Measurements from ENCODE around the gene LIPK.
"Not testable (repeated sequence)": the region's sequence is repeated elsewhere in the genome, so short reads cannot be mapped to it uniquely, and the experiment has no call there.

LIPK gene

DNA sequence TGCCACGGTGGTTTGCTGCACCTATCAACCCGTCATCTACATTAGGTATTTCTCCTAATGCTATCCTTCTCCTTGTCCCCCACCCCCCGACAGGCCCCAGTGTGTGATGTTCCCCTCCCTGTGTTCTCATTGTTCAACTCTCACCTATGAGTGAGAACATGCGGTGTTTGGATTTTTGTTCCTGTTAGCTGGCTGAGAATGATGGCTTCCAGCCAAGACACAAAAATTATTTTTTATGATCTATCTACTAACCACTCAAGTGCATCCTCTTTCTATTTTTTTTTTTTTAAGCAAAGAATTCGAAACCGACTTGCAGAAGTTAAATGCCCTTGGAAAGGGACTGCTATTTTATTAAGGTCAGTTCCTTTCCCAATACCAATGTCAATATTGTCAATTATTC, 3.3 kb downstream of the LIPK start:
- not testable (repeated sequence) for H3K36me3 ChIP-seq (ENCODE audit: control insufficient read depth in 5 of 5, insufficient read depth in 5 of 5, low read length in 5 of 5); H3K27me3 ChIP-seq (ENCODE audit: control insufficient read depth in 5 of 5, insufficient read depth in 4 of 5, low read length in 5 of 5); H3K4me3 ChIP-seq (ENCODE audit: low read depth in 1 of 5, low read length in 5 of 5); H3K27ac ChIP-seq (ENCODE audit: low read depth, low read length); H3K9ac ChIP-seq (ENCODE audit: low read length in 5 of 5); H3K9me3 ChIP-seq (ENCODE audit: control insufficient read depth in 5 of 5, low read length in 5 of 5); H3K4me1 ChIP-seq (ENCODE audit: control insufficient read depth in 5 of 5, insufficient read depth in 5 of 5, low read length in 5 of 5)

DNA sequence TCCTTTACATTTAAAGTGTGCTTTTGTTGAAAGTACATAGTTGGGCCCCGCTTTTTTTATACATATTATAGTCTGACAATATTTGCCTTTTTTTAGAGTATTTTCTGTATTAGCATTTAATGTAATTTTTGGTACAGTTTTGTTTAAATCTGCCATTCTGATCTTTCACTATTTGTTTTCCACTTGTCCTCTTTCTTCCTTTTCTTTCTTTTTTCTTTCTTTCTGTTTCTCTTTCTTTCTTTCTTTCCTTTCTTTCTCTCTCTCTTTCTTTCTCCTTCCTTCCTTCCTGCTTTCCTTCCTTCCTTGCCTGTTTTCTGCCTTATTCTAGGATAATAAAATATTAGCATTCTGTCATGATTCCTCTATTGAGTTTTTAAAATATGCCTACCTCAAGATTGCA, 9.5 kb downstream of the LIPK start:
- Histone ChIP-seq H3K27ac (ENCODE audit: low read depth, low read length) (no peak overlapping the region), H3K36me3 (ENCODE audit: control insufficient read depth in 5 of 5, insufficient read depth in 5 of 5, low read length in 5 of 5) (no peaks in the 10 kb centered on the region), H3K4me3 (ENCODE audit: low read depth in 1 of 5, low read length in 5 of 5) (no peak overlapping the region), H3K9me3 (ENCODE audit: control insufficient read depth in 5 of 5, low read length in 5 of 5) (no peaks in the 10 kb centered on the region), H3K4me1 (ENCODE audit: control insufficient read depth in 5 of 5, insufficient read depth in 5 of 5, low read length in 5 of 5) (no peaks in the 10 kb centered on the region), H3K9ac (ENCODE audit: low read length in 5 of 5) (no peak overlapping the region), H3K27me3 (ENCODE audit: control insufficient read depth in 5 of 5, insufficient read depth in 4 of 5, low read length in 5 of 5) (no peaks in the 10 kb centered on the region)

DNA sequence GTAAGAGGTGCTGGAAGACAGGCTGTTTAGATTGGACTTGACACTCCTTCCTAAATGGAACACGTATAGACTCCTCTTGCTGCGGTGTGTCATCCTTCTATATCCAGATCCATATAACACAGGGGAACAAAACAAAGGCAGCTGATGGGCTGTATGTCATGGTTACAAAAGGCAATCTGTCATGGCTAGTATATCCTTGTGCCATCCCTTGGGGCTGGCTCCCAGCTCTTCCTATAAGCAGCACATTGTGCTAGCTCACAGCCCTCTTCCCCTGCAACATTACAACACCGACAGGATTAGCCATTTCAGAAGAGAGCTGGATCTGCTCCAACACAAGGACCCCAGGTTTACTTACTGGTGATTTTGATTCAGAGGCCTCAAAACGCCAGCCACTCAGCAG, 15.3 kb downstream of the LIPK start:
- Histone ChIP-seq H3K4me3 (ENCODE audit: low read depth in 1 of 5, low read length in 5 of 5) (no peak overlapping the region), H3K36me3 (ENCODE audit: control insufficient read depth in 5 of 5, insufficient read depth in 5 of 5, low read length in 5 of 5) (no peaks in the 10 kb centered on the region), H3K27me3 (ENCODE audit: control insufficient read depth in 5 of 5, insufficient read depth in 4 of 5, low read length in 5 of 5) (no peaks in the 10 kb centered on the region), H3K4me1 (ENCODE audit: control insufficient read depth in 5 of 5, insufficient read depth in 5 of 5, low read length in 5 of 5) (no peaks in the 10 kb centered on the region), H3K9ac (ENCODE audit: low read length in 5 of 5) (no peak overlapping the region), H3K27ac (ENCODE audit: low read depth, low read length) (no peak overlapping the region), H3K9me3 (ENCODE audit: control insufficient read depth in 5 of 5, low read length in 5 of 5) (no peaks in the 10 kb centered on the region)

DNA sequence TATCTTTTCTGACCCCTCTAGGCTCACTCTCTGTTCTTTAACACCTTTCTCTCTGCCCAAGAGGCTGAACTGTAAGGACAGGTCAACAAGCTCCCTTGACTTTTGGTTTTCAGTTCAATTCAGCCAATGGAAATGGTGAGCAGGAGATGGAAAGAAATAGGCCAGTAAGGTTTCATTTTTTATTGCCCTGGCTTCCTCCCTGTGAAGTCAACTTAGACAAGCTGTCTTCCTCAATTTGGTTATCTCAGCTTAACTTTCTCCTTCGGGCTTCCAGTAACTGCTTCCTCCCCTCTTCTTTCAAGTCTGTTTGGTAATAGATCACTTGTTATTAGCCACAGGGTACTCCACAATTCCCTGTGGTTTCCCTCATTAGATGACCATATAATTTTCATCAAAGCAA, 19.7 kb downstream of the LIPK start:
- Histone ChIP-seq H3K36me3 (ENCODE audit: control insufficient read depth in 5 of 5, insufficient read depth in 5 of 5, low read length in 5 of 5) (no peaks in the 10 kb centered on the region), H3K9me3 (ENCODE audit: control insufficient read depth in 5 of 5, low read length in 5 of 5) (no peaks in the 10 kb centered on the region), H3K4me1 (ENCODE audit: control insufficient read depth in 5 of 5, insufficient read depth in 5 of 5, low read length in 5 of 5) (no peaks in the 10 kb centered on the region), H3K4me3 (ENCODE audit: low read depth in 1 of 5, low read length in 5 of 5) (no peak overlapping the region), H3K27me3 (ENCODE audit: control insufficient read depth in 5 of 5, insufficient read depth in 4 of 5, low read length in 5 of 5) (no peaks in the 10 kb centered on the region), H3K9ac (ENCODE audit: low read length in 5 of 5) (no peak overlapping the region), H3K27ac (ENCODE audit: low read depth, low read length) (no peak overlapping the region)

DNA sequence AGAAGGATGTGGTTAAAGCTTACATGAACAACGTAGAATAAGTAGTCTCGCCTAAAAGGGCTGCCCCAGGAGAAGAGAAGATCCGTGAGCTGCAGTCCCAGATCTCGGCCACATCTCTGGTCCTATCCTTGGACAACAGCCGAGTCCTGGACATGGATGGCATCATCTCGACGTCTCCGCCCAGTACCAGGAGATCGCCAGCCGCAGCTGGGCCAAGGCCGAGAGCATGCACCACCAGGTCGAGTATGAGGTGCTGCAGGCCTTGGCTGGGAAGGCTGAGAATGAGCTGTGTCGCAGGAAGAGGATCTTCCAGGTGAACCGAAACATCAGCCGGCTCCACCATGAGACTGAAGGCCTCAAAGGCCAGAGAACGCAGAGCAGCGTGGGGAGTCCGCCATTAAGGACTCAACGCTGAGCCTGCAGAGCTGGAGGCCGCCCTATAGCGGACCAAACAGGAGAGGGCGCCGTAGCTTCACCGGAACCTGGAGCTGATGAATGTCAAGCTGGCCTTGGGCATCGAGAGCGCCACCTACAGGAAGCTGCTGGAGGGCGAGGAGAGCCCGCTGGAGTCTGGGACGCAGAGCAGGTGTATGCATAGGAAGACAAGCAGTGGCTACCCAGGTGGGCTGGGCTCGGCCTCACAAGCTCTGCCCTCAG, 22.2 kb downstream of the LIPK start:
- no peak overlapping the region for H3K27ac ChIP-seq (ENCODE audit: low read depth, low read length)
- H3K27me3 ChIP-seq (ENCODE audit: control insufficient read depth in 5 of 5, insufficient read depth in 4 of 5, low read length in 5 of 5): no peaks in the 10 kb centered on the region
- H3K4me1 ChIP-seq (ENCODE audit: control insufficient read depth in 5 of 5, insufficient read depth in 5 of 5, low read length in 5 of 5): no peaks in the 10 kb centered on the region
- H3K4me3 ChIP-seq (ENCODE audit: low read depth in 1 of 5, low read length in 5 of 5): no peak overlapping the region
- no peaks in the 10 kb centered on the region for H3K36me3 ChIP-seq (ENCODE audit: control insufficient read depth in 5 of 5, insufficient read depth in 5 of 5, low read length in 5 of 5)
- H3K9me3 ChIP-seq (ENCODE audit: control insufficient read depth in 5 of 5, low read length in 5 of 5): no peaks in the 10 kb centered on the region
- H3K9ac ChIP-seq (ENCODE audit: low read length in 5 of 5): no peak overlapping the region

DNA sequence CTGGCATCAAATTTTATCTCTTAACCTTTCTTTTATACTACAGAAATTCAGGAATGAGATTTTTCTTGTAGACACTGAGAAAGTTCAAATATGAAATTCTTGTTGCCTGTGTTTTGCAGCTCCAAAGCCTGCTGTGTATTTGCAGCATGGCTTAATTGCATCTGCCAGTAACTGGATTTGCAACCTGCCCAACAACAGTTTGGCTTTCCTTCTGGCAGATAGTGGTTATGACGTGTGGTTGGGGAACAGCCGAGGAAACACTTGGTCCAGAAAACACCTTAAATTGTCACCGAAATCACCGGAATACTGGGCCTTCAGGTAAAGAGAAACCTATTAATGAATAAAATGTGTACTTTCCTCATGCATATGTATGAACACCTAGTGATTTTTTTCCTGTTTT, 24.8 kb downstream of the LIPK start:
- H3K9ac ChIP-seq (ENCODE audit: low read length in 5 of 5): no peak overlapping the region
- H3K36me3 ChIP-seq (ENCODE audit: control insufficient read depth in 5 of 5, insufficient read depth in 5 of 5, low read length in 5 of 5): no peaks in the 10 kb centered on the region
- H3K27me3 ChIP-seq (ENCODE audit: control insufficient read depth in 5 of 5, insufficient read depth in 4 of 5, low read length in 5 of 5): no peaks in the 10 kb centered on the region
- no peak overlapping the region for H3K4me3 ChIP-seq (ENCODE audit: low read depth in 1 of 5, low read length in 5 of 5)
- H3K9me3 ChIP-seq (ENCODE audit: control insufficient read depth in 5 of 5, low read length in 5 of 5): no peaks in the 10 kb centered on the region
- no peak overlapping the region for H3K27ac ChIP-seq (ENCODE audit: low read depth, low read length)
- H3K4me1 ChIP-seq (ENCODE audit: control insufficient read depth in 5 of 5, insufficient read depth in 5 of 5, low read length in 5 of 5): peaks cover 0 to 4% (median 0%) of the 10 kb centered on the region in 5 donors

DNA sequence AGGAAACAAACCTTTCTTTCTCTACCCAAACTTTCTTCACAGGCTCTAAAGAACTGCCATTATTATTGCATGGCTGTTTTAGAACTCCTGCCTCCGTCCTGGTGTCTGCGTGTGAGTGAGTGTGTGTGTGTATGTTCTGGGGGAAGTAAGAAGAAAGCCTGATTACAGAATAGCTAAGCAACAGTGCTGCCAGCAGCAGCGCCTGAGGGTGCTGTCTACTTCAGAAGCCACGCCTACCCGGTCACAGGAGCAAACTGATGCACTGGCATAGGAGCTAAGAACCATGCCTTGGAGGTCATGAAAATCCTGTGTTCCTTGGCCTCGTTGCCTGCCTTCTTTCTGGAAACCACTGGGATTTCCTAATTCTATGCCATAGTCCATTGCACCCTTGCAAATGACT, 25.2 kb downstream of the LIPK start:
- Histone ChIP-seq H3K36me3 (ENCODE audit: control insufficient read depth in 5 of 5, insufficient read depth in 5 of 5, low read length in 5 of 5) (no peaks in the 10 kb centered on the region), H3K9me3 (ENCODE audit: control insufficient read depth in 5 of 5, low read length in 5 of 5) (no peaks in the 10 kb centered on the region), H3K4me3 (ENCODE audit: low read depth in 1 of 5, low read length in 5 of 5) (no peak overlapping the region), H3K9ac (ENCODE audit: low read length in 5 of 5) (no peak overlapping the region), H3K4me1 (ENCODE audit: control insufficient read depth in 5 of 5, insufficient read depth in 5 of 5, low read length in 5 of 5) (peaks cover 0 to 4% (median 0%) of the 10 kb centered on the region in 5 donors), H3K27me3 (ENCODE audit: control insufficient read depth in 5 of 5, insufficient read depth in 4 of 5, low read length in 5 of 5) (no peaks in the 10 kb centered on the region), H3K27ac (ENCODE audit: low read depth, low read length) (no peak overlapping the region)

DNA sequence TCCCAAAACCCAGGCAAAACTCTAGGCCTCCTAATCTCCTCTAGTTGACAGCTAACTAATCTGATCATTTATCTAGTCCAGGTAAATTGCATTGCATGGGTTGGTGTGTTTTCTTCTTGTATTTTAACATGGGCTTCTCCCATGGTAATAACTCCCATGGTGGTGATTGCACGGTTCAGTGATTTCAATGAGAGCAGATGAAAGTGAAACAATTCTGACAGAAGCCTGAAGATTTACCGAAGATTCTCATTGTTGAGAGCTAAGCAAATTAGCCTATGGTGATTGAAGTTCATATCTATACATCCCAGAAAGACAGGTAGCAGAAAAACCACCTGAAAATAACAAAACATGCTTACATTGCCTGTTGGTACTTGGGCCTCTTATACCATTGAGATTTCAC, 27.2 kb downstream of the LIPK start:
- Histone ChIP-seq H3K4me1 (ENCODE audit: control insufficient read depth in 5 of 5, insufficient read depth in 5 of 5, low read length in 5 of 5) (peaks cover 0 to 4% (median 0%) of the 10 kb centered on the region in 5 donors), H3K4me3 (ENCODE audit: low read depth in 1 of 5, low read length in 5 of 5) (no peak overlapping the region), H3K9me3 (ENCODE audit: control insufficient read depth in 5 of 5, low read length in 5 of 5) (no peaks in the 10 kb centered on the region), H3K9ac (ENCODE audit: low read length in 5 of 5) (no peak overlapping the region), H3K36me3 (ENCODE audit: control insufficient read depth in 5 of 5, insufficient read depth in 5 of 5, low read length in 5 of 5) (no peaks in the 10 kb centered on the region), H3K27ac (ENCODE audit: low read depth, low read length) (no peak overlapping the region), H3K27me3 (ENCODE audit: control insufficient read depth in 5 of 5, insufficient read depth in 4 of 5, low read length in 5 of 5) (no peaks in the 10 kb centered on the region)

DNA sequence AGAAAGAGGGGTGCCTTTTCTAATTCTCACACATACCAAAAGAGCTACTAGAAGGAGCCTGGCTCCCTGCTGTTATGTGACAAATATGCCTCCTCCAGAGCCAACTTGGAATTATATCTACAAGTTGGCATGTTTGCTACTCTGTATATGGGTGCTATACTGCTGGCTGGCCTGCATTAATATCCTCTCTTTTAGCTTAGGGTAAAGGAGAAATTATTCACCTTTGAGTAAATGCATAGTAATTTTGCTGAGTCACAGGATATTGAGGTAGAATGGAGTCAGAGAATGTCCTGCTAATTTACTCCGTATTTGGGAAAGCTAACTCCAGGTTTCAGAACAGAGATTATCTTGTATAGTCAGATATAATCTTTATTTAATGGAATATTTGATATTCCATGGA, 29.6 kb downstream of the LIPK start:
- no peak overlapping the region for H3K4me3 ChIP-seq (ENCODE audit: low read depth in 1 of 5, low read length in 5 of 5)
- no peak overlapping the region for H3K9ac ChIP-seq (ENCODE audit: low read length in 5 of 5)
- no peaks in the 10 kb centered on the region for H3K9me3 ChIP-seq (ENCODE audit: control insufficient read depth in 5 of 5, low read length in 5 of 5)
- H3K27ac ChIP-seq (ENCODE audit: low read depth, low read length): no peak overlapping the region
- H3K27me3 ChIP-seq (ENCODE audit: control insufficient read depth in 5 of 5, insufficient read depth in 4 of 5, low read length in 5 of 5): no peaks in the 10 kb centered on the region
- peaks cover 0 to 4% (median 0%) of the 10 kb centered on the region in 5 donors for H3K4me1 ChIP-seq (ENCODE audit: control insufficient read depth in 5 of 5, insufficient read depth in 5 of 5, low read length in 5 of 5)
- no peaks in the 10 kb centered on the region for H3K36me3 ChIP-seq (ENCODE audit: control insufficient read depth in 5 of 5, insufficient read depth in 5 of 5, low read length in 5 of 5)

DNA sequence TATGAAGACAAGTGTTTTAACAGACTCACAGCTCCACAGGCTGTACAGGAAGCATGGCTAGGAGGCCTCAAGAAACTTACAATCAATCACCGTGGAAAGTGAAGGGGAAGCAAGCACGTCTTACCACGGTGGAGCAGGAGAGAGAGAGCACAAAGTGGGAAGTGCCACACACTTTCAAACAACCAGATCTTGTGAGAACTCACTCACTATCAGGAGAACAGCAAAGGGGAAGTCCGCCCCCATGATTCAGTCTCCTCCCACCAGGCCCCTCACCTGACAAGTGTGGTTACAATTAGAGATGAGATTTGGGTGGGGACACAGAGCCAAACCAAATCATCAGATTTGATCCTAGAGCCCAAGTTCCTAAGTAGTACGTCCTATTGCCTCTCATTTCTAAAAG, 35.9 kb downstream of the LIPK start:
- H3K27ac ChIP-seq (ENCODE audit: low read depth, low read length); H3K27me3 ChIP-seq (ENCODE audit: control insufficient read depth in 5 of 5, insufficient read depth in 4 of 5, low read length in 5 of 5); H3K4me3 ChIP-seq (ENCODE audit: low read depth in 1 of 5, low read length in 5 of 5); H3K9ac ChIP-seq (ENCODE audit: low read length in 5 of 5); H3K9me3 ChIP-seq (ENCODE audit: control insufficient read depth in 5 of 5, low read length in 5 of 5); H3K36me3 ChIP-seq (ENCODE audit: control insufficient read depth in 5 of 5, insufficient read depth in 5 of 5, low read length in 5 of 5): not testable (repeated sequence)
- peaks cover 2 to 12% (median 7%) of the 10 kb centered on the region in 5 donors for H3K4me1 ChIP-seq (ENCODE audit: control insufficient read depth in 5 of 5, insufficient read depth in 5 of 5, low read length in 5 of 5)

DNA sequence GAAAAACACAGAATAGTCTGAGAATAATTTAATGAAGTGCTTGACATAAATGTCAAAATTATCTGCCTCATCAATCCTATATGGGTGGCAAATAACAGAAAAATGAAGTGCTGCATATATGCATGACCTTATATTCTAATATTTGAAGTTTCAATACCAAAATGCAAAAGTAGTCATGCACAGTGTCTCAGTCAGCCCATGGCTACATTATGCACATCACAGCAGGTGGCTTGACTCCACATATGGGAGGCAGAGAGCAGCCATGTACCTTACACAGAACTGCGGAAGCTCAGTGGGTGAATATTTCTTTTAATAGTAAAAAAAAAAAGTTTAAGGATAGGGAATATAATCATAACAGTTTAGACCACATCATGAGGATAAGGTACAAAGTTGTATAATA, 36.4 kb downstream of the LIPK start:
- no peak overlapping the region for H3K9ac ChIP-seq (ENCODE audit: low read length in 5 of 5)
- no peak overlapping the region for H3K4me3 ChIP-seq (ENCODE audit: low read depth in 1 of 5, low read length in 5 of 5)
- H3K27me3 ChIP-seq (ENCODE audit: control insufficient read depth in 5 of 5, insufficient read depth in 4 of 5, low read length in 5 of 5): peaks cover 0 to 2% (median 0%) of the 10 kb centered on the region in 5 donors
- H3K9me3 ChIP-seq (ENCODE audit: control insufficient read depth in 5 of 5, low read length in 5 of 5): peaks cover 0 to 8% (median 3%) of the 10 kb centered on the region in 5 donors
- peaks cover 2 to 12% (median 7%) of the 10 kb centered on the region in 5 donors for H3K4me1 ChIP-seq (ENCODE audit: control insufficient read depth in 5 of 5, insufficient read depth in 5 of 5, low read length in 5 of 5)
- no peaks in the 10 kb centered on the region for H3K36me3 ChIP-seq (ENCODE audit: control insufficient read depth in 5 of 5, insufficient read depth in 5 of 5, low read length in 5 of 5)
- H3K27ac ChIP-seq (ENCODE audit: low read depth, low read length): no peak overlapping the region
